Colon (tissue), 2 donors: Measurements from ENCODE around the gene LGR6.
"Not testable (repeated sequence)": the region's sequence is repeated elsewhere in the genome, so short reads cannot be mapped to it uniquely, and the experiment has no call there.

Source experiments
- FAIRE-seq: peaks from 2 replicates; lab custom pipeline; 2012; peaks lifted over from hg19 to GRCh38; lab: Jason Lieb, UNC
- donor health status: control.
- donor health status: control.

Gene LGR6

DNA sequence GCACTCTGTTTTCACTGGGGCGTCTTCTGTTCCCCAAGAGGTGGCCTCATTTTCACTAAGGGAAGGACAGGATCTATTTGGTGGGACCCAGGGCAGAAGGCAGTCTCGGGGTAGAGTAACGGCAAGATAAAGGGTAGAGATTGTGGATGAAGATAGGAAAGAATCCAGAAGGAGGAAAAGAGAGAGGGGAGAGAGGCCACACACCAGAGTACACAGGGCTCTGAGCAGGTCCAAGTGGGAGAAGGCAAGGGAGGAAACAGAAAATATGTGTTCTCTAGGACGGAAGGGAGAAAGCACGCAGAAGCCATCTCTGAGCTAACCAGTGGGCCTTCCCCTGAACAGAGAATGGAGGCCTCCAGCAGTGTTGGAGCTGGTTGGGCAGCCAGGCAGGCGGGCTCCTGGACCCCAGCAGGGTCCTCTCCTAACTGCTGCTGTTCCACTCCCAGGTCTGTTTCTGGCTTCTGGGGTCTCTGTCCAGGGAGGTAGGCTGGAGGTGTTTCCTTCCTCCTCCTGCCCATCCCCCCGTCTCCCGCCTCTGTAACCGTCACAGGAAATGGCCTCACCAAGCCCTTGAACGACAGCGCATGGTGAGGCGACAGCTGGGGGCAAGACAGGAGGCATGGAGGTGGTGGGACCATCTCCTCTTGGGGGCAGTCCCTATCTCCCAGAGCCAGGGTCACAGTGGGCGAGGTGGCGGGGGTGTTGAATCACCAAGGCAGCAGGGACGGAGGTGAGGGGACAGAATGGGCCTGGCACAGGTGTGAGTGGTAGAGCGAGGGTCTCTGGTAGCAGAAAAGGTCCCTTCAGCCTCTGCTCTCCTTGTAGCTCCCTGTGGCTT lies 33.8 kb upstream of the LGR6 start:
- FAIRE-seq: no peak

DNA sequence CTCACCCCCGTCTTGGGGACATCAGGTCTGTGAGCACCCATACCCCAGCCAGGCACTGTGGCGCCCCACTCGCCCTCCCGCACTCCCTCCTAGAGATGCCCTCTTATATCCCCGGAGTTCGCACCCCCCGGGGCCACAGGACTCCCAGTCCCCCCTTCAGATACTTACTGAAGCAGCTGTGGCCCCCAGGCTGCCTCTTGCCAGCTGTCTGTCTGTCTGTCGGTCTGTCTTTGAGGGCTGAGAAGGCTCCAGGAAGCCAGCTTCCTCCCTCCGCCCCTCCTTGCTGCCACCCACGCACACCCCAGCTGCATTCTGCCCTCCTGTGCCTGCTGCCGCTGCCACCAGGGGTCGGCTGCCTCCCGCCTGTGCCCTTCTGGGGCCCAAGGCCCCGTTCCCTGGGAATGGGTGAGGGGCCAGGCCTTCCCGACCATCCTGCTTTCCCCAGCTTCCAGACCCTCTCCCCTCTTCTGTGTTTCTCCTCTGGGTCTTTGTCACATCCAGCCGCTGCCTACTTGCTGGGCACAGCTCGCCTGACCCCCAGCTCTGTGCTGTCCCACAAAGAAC lies 33.1 kb upstream of the LGR6 start, which contains the start of gene PTPN7:
Gene PTPN7, minus strand, starts transcription at position 226 of the 564 bp plus-strand sequence. CDS start 1,200 bp downstream, outside the sequence.
- no peak for FAIRE-seq

DNA sequence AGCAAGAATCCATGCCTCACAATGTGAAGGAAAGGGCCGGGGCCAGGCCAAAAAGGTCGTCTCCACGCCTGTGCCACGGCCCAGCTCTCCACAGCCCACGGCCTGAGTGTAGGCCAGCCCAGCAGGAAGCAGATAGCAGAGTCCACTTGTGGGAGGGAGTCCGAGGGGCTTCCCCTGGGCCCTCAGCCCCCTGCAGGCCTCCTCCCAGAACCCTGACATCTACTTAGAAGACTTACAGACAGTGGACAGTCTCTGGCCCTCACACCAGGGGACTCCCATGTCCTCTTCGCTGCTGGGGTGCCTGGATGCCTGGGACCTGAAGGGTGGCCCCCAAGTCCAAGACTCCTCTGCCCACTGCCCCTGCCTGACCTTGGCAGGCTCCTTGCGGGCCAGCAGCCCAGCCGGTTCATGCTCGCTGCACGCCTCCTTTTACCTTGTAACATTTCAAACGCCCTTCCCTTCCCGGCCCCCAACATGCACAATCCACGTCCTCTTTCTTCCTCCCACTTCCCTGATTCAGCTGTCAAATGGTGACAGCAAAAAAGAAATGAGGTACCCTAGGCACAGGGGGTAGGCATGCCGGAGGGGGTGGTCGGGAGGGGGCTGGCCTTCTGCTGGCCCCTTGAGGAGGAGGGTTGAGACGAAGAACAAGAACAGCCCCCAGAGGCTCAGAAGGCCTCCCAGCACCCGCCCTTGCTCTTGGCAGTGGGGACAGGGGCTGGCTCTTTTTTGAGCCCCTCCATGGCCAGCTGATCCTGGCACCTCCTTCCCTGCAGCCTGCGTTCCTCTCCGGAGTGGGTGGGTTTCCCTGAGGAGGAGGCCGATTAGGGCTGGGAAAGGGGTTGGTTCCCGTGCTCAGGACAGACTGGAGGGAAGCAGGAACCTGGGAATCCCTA lies 32.2 kb upstream of the LGR6 start:
- FAIRE-seq: no peak

DNA sequence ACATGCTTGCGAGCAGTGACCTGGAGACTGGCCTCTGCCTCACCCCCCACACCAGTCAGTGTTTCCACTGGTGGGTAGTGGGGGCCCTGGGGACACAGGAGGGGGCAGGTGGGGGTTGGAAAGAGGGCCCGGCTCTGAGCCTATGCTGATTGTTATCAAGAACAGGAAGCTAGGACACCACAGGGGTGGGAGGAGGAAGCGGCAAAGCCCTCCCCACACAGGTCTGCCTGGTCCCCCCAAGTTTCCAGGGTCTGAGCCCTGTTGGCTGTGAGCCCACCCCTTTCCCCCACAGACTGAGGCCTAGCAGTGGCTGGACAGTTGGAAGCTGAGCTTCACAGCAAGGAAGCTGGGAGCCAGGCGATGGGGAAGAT lies 31.6 kb upstream of the LGR6 start:
- FAIRE-seq: no peak

DNA sequence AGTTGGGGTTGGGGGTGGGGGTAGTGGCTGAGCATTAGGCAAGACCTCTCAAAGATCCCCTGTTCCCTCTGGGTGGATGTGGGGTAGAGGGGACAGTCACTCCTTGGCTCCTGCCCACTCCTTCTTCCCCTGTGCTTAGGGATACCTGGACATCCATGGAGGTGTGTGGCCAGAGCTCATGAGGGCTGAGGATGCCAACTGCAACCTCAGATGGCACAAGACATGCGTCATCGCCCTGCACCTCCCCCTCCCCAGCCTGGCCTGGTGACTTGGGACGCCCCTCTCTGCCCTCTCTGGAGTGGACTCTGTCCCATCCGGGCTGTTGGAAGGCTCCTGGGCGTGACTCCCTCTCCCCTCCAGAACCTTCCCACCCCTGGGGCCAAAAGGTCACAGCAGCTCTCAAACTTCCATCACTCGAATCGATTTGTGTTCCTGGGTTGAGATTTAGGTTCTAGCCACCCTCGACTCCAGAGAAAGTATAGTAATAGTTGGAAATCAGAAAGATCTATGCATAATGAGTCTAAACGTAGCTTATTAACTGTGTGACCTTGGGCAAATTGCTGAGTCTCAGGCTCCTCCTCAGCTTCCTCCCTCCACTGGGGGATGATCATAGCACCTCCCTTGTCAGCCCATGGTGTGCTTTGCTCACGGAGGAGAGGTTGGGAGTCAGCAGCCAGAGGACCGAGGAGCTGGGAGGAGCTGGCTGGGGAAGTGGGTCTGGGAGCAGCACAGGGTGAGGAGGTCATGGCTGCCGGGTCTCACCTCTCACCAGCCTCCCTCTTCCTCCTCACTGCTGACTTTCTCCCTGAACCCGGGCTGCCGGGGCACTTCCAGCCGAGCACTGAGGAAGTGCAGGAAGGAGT lies 30.9 kb upstream of the LGR6 start:
- no peak for FAIRE-seq

DNA sequence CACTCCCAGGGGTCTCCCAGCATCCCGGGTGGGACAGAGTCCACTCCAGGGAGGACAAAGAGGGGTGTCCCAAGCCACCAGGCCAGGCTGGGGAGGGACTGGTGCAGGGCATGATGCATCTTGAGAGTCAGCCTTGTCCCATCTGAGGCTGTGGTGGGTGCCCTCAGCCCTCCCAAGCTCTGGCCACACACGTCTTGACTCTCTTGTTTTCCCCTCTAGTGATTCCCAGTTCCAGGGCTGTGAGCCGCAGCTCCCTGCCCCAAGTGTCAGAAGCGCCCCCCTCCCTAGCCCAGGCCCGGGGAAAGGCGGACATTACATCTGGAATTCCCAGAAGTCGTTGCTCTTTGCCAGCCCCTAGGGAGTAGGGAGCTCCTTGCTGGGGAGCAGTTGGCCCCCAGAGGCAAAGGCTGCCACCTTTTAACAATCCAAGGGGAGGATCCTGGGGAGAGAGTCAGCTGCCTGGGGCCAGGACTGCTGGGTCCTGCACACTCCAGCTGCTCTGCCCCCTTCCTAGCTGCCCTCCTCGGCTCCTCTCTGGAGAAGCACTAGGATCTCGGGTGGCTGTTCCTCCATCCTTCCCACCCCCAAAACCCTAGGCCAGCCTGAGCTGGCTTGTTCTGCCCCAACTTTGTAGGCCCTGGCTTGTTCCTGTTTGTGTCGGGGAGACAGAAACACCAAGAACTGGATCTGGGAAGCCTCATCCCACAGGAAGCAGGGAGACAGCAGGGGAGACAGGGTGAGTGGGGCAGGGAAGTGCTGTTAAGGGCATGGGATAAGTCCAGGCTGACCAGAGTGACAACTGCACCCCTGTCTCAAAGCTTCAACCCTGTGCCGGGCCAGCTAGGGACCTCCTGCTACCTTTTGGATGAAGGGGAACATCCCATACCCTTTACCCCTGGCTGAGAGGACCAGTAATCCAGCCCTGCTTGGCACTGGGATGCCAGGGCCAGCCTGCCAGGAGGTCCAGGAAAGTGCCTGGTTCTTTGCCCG lies 30.0 kb upstream of the LGR6 start:
- FAIRE-seq: no peak

DNA sequence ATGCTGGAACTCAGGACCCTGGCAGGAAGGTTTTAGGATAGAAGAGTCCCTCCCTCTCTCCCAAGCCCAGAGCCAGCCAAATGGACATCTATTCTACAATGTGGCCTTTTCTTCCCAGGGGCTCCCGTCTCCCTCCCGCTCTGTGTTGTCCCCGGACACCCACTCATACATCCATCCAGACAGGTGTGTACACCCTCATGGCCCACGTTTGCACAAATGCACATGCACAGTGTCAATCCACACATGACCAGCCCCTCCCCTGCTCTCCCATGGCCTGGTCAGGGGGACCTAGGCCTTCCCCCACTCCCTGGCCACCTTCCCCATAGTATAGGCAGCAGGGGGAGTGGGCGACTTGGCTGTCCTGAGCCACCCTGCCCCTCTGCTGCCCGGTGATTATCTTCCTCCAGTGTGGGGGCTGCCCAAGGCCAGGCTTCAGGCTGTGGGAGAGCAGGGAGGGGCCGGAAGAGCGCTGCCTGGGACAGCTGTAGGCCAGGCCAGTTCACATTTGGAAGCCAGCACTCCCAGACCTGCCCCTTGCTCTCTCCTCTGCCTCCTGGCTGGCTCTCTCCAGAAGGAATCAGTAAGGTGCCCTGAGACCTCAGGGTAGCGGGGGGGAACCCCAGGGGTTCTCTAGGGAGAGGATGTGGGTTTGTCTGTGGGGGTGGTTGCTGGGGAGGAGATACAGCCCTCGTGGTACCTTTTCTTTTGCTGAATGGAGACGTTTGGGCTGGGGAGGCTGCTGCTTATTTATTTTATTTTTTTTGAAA lies 29.1 kb upstream of the LGR6 start:
- FAIRE-seq: no peak

DNA sequence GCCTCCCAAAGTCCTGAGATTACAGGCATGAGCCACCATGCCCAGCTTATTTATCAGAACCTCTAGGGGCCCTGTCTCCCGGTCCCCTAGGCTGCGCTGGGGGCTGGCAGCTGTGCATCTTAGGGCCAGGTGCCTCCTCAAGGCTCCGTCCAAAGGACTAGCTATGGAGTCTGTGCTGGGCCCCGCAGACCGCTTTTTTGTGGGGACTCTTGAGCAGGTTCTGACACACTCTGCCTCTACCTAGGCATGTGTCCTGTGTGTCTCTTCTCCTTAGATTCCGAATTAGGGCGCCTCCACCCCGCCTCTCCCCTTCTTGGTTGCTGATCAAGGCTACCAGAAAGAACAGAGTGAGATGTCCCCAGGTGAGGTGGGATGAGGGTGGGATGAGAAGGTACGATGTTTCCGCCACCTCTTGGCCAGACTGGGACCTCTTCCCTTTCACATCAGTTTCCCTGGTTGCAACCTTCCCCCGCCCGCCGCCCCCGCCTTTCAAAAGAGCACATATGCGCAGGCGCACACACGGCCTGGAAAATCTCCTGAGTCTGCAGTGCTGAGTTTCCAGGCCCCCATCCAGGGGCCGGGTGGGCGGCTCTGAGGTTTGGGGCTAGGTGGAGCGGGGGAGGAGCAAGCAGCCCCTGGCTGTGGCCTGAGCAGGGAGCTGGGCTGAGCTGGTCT lies 28.2 kb upstream of the LGR6 start:
- FAIRE-seq: no peak

DNA sequence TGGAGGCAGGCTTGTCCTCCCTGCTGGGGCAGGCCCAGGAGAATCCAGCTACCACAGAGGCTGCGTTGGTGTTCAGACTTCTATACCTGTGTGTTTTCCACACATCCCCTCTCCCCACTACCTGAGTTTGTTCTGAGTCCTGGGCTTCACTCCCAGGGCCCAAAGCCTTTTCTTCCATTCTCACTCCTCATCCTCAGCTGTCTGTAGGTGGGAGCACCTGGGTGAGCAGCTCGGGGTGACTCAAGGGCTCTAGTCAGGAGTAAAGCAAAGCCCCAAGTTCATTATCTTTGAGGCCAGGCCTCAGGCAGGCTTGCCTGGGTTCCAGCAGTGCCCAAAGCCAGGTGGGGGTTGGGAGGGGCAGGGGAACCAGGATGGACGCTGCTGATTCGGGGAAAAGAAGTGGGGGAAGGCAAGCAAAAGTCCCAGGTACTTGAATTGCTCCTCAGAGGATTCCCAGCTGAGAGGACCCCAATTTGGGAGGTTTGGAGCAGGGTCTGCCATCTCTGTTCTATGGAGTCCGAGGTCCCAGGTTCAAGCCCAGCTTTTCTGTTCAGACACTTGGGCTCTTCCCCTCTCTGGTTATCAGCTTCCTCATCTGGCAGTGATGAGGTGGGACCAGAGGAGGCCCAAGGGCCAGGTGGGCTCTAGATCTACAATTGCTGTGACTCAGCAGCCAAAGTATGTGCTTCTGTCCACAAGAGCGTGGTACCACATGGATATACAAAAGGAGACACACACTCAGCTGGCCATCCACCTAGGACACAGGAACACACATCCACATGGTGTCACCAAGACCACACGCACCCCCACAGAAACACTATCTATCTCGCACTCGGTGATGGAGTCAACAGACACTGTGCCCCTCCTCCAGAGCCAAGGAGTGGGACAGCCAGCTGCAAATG lies 27.4 kb upstream of the LGR6 start:
- FAIRE-seq: no peak

DNA sequence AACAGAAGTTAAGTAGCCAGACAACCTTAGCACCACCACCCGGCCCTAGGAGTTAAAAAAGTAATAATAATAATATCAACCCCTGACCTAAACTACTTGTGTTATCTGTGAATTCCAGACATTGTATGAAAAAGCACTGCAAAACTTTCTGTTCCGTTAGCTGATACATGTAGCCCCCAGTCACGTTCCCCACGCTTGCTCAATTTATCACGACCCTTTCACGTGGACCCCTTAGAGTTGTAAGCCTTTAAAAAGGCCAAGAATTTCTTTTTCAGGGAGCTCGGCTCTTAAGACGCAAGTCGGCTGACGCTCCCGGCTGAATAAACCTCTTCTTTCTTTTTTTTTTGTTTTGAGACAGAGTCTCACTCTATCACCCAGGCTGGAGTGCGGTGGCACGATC lies 26.5 kb upstream of the LGR6 start:
- FAIRE-seq: not testable (repeated sequence)

DNA sequence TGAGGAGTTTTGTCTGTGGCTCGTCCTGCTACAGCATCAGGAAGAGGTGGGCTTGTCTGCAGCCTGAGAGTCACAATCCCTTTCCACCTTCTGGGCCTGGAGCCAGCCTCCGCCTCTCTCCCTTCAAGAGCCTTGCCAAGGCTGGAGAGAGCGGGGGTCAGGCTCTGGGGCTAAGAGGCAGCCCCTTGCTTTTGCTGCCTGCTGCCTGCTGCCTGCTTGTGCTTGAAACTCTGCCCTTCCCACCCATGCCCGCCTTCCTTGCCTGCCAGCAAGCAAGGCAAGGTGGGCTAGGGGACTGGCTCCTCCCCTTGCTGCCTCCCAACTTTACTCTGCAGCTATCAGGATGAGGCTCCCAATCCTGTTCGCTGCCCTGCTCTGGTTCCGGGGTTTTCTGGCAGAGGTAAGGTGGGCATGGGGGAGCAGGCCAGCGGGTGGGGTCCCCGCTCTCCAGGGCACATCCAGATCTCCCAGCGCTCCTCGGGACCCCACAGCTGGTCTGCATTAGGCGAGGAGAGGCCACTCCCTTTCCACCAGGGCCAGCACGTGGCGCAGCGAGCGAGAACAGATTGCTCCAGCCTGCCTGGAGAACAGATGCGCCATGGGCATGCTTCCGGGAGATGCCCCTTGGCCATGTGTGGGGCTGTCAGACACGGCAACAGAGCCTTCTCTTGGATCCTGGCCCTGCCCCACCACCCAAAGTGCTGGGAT lies 25.7 kb upstream of the LGR6 start:
- FAIRE-seq: no peak

DNA sequence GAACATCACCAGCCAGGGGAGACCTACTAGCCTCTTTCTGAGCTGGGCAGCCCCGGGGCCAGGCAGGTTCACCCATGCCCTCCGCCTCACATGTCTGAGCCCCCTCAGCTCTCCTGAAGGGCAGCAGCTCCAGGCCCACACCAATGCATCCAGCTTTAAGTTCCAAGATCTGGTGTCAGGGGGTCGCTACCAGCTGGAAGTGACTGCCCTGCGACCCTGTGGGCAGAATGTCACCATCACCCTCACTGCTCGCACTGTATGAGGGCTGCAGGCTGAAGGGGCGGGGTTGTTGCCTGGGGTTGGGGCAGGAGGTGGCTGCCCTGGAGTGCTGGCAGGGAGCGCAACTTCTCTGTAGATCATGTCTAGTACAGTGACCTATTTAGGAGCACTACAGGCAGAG lies 24.7 kb upstream of the LGR6 start:
- no peak for FAIRE-seq

DNA sequence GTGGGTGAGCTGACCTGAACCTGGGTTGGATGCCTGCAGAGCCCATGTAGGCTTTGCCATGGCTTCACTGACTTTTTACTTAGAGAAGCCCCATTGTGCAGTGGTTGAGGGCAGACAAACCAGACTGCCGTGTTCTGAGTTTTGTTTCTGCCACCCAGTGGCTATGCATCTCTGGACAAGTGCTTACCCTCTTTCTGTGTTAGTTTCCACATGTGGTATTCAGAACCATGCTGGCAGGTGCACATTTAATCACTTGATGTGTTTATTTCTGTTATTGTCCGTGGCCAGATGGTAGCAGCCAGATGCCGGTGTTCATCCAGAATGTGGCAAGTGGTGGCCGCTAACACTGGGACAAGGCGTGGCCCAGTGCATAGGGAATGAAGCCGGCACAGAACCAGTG lies 22.9 kb upstream of the LGR6 start:
- FAIRE-seq: no peak

DNA sequence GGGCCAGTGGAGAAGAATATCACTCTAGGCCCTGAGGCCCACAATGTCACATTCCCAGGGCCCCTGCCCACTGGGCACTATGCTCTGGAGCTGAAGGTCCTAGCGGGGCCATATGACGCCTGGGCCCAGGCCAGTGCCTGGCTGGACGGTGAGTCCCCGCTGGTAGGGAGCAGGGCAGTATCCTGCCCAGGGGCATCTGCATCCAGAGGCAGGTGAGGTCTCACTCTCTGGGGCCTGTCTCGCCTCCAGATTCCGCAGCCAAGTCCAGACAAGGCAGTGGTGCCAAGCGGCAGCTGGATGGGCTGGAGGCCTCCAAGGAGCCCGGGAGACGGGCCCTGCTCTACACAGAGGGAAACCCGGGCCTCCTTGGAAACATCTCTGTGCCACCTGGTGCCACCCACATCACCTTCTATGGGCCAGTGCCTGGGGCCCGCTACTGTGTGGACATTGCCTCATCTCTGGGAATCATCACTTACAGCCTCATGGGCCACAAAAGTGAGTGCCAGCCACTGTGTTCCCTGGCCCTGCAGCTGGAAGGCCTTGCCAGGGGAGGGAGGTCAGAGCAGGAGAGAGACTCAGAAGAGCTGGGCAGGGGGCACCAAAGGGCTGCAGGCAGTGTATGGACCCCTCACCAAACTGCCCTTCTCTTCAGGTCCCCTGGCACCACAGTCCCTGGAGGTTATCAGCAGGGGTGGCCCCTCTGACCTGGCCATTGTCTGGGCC lies 22.1 kb upstream of the LGR6 start:
- FAIRE-seq: no peak

DNA sequence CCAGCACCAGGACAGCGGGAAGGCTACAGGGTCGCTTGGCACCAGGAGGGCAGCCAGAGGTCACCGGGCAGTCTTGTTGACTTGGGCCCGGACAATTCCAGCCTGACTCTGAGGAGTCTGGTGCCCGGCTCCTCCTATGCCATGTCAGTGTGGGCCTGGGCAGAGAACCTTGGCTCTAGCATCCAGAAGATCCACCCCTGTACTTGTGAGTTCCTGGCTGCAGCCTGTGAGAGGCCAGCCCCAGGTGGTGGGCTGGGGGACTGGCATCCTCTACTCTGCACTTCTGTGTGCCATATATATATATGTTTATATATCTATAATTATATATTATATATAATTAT lies 21.6 kb upstream of the LGR6 start:
- no peak for FAIRE-seq

DNA sequence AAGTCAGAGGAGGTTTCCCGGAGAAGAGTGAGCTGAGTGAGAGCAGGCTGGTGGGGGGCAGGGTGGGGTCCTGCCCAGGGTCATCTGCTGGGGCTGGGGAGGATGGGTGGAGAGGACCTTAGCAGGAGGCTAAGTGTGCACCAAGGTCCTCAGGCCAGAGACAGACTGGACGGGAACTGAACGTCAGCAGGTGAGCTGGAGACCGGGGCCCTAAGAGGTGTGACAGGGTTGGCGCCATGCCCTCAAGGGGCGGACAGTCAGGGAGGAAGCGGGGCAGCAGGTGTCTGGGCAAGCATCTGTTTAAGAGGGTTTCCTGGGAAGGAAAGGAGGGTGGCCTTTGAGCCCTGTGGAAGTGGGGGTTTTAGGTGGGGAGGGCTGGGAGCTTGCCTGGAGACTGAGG lies 19.6 kb upstream of the LGR6 start:
- FAIRE-seq: no peak
